SK-N-SH (cell line): ENCODE results near the gene ZNF248. TPM values are rescaled to one million over a fixed set of nuclear protein-coding genes. Genes with fewer than 3 reads are reported as not detected.
A peak's percentile ranks its signal among the peaks of the same experiment; 100 is the strongest.

Experiments used
- CTCF ChIA-PET: fragments of 300-600, 350-600 bp; formaldehyde crosslinking; extraction: SDS; loops from one replicate; lab custom pipeline; 2021; lab: Yijun Ruan, JAX
- POLR2A ChIA-PET: fragments of 350-600 bp; sonication (Branson Sonifier 250); formaldehyde crosslinking; extraction: SDS; loops from one replicate; lab custom pipeline; 2020; ENCODE audit warnings: antibody characterized with exemption, inconsistent platforms; lab: Yijun Ruan, JAX
- DNase-seq: peaks from one replicate; pipeline ENCODE4 v3.0.0; 2012
- H2AFZ ChIP-seq: fragments of 200-600 bp; sonication (generic); 2 replicates; pipeline ENCODE4 v1.8.1; 2016; ENCODE audit warnings: antibody characterized with exemption, mild to moderate bottlenecking, low read depth
- H3F3A ChIP-seq: fragments of 200-600 bp; sonication (generic); replicated peaks from 2 replicates; pipeline ENCODE3; 2016; ENCODE audit warnings: antibody characterized with exemption, mild to moderate bottlenecking; ENCODE audit not compliant: insufficient read depth
- H3K27ac ChIP-seq, 2 experiments: fragments of 200-500 bp in 1 of 2; fragments of 200-600 bp in 1 of 2; sonication (Bioruptor generic) in 1 of 2; sonication (generic), shearing (Covaris generic) in 1 of 2; 2 replicates each; pipeline versions ENCODE4 v1.5.1 to v1.6.1; 2014 to 2016; ENCODE audit warnings: low read depth in 2 of 2, inconsistent platforms in 1 of 2, low read length in 1 of 2, mild to moderate bottlenecking in 1 of 2, mixed read lengths in 1 of 2
- H3K27me3 ChIP-seq: fragments of 200-600 bp; sonication (generic), shearing (Covaris generic); 2 replicates; pipeline ENCODE4 v1.6.1; 2016; ENCODE audit warnings: mixed run types; ENCODE audit not compliant: insufficient read depth
- H3K36me3 ChIP-seq, 2 experiments: fragments of 200-500 bp in 1 of 2; fragments of 200-600 bp in 1 of 2; sonication (Bioruptor generic) in 1 of 2; sonication (generic) in 1 of 2; replicated peaks in 1 of 2; 2 replicates each; pipeline versions ENCODE3 to v1.5.1; 2014 to 2016; ENCODE audit warnings: low read length in 1 of 2, mild to moderate bottlenecking in 1 of 2; ENCODE audit not compliant: insufficient read depth in 2 of 2, control insufficient read depth in 1 of 2
- H3K4me1 ChIP-seq, 2 experiments: fragments of 200-500 bp in 1 of 2; fragments of 200-600 bp in 1 of 2; sonication (Bioruptor generic) in 1 of 2; sonication (generic), shearing (Covaris generic) in 1 of 2; 2 replicates each; pipeline versions ENCODE4 v1.5.1 to v1.6.1; 2014 to 2016; ENCODE audit warnings: low read depth in 1 of 2, low read length in 1 of 2, mixed run types in 1 of 2; ENCODE audit not compliant: insufficient read depth in 2 of 2, control insufficient read depth in 1 of 2
- H3K4me2 ChIP-seq: fragments of 200-600 bp; sonication (generic), shearing (Covaris generic); 2 replicates; pipeline ENCODE4 v1.6.1; 2017; ENCODE audit warnings: mixed run types
- H3K4me3 ChIP-seq, 2 experiments: fragments of 200-500 bp in 1 of 2; fragments of 200-600 bp in 1 of 2; sonication (Bioruptor generic) in 1 of 2; sonication (generic), shearing (Covaris generic) in 1 of 2; 2 replicates each; pipeline versions ENCODE4 v1.5.1 to v1.8.1; 2014 to 2016; ENCODE audit warnings: low read depth in 2 of 2, inconsistent platforms in 1 of 2, low read length in 1 of 2, mild to moderate bottlenecking in 1 of 2, mixed read lengths in 1 of 2, moderate library complexity in 1 of 2
- H3K79me2 ChIP-seq: fragments of 200-600 bp; sonication (generic); 2 replicates; pipeline ENCODE4 v1.8.1; 2017; ENCODE audit warnings: mild to moderate bottlenecking; ENCODE audit not compliant: insufficient read depth
- H3K9ac ChIP-seq: fragments of 200-600 bp; sonication (generic); 2 replicates; pipeline ENCODE4 v1.6.1; 2017; ENCODE audit warnings: mixed run types
- H3K9me2 ChIP-seq: fragments of 200-600 bp; sonication (generic); 2 replicates; pipeline ENCODE4 v1.6.1; 2017; ENCODE audit warnings: mixed run types
- H3K9me3 ChIP-seq: fragments of 200-600 bp; sonication (generic); 2 replicates; pipeline ENCODE4 v1.6.1; 2017; ENCODE audit warnings: mixed run types, mild to moderate bottlenecking, moderate library complexity
- H4K20me1 ChIP-seq: fragments of 200-600 bp; sonication (generic); 2 replicates; pipeline ENCODE4 v1.6.1; 2017; ENCODE audit warnings: mild to moderate bottlenecking, mixed run types; ENCODE audit not compliant: insufficient read depth
- CTCF ChIP-seq: fragments of 200-600 bp; sonication (generic); IDR thresholded peaks from 2 replicates; pipeline ENCODE4 v1.6.1; 2017; ENCODE audit warnings: antibody characterized with exemption, mild to moderate bottlenecking, moderate library complexity
- ELF1 ChIP-seq: IDR thresholded peaks from 2 replicates; pipeline ENCODE4 v1.4.0; 2012
- EP300 ChIP-seq, 2 experiments: IDR thresholded peaks; 2 replicates each; pipeline versions ENCODE4 v1.4.0 to v1.6.1; 2012; ENCODE audit warnings: borderline replicate concordance in 1 of 2, low read depth in 1 of 2, low read length in 1 of 2
- EZH2phosphoT487 ChIP-seq: fragments of 200-600 bp; sonication (generic); IDR thresholded peaks from 2 replicates; pipeline ENCODE4 v1.6.1; 2017; ENCODE audit warnings: low read depth, mixed run types, mild to moderate bottlenecking, antibody characterized with exemption, moderate library complexity, borderline replicate concordance
- FOSL2 ChIP-seq: IDR thresholded peaks from 2 replicates; pipeline ENCODE4 v1.4.0; 2012; ENCODE audit warnings: low read depth, mild to moderate bottlenecking, moderate library complexity, borderline replicate concordance
- FOXJ3 ChIP-seq: sonication (generic); formaldehyde crosslinking; IDR thresholded peaks from 2 replicates; pipeline ENCODE4 v1.5.1; 2020; ENCODE audit warnings: mild to moderate bottlenecking, missing genetic modification reagents
- IRF3 ChIP-seq: fragments of 150-350 bp; IDR thresholded peaks from 2 replicates; pipeline ENCODE4 v1.6.1; 2016; ENCODE audit warnings: mild to moderate bottlenecking, low read depth, low read length
- MAX ChIP-seq: IDR thresholded peaks from 2 replicates; pipeline ENCODE4 v1.4.0; 2012; ENCODE audit warnings: low read depth
- MEF2A ChIP-seq: IDR thresholded peaks from 2 replicates; pipeline ENCODE4 v1.4.0; 2012; ENCODE audit warnings: low read depth, borderline replicate concordance
- MXI1 ChIP-seq: IDR thresholded peaks from 2 replicates; pipeline ENCODE4 v1.6.1; 2012; ENCODE audit warnings: mild to moderate bottlenecking, low read depth, low read length, improper control_type of control experiment
- NFIC ChIP-seq: IDR thresholded peaks from 2 replicates; pipeline ENCODE4 v1.4.0; 2012; ENCODE audit warnings: borderline replicate concordance
- PBX3 ChIP-seq: IDR thresholded peaks from 2 replicates; pipeline ENCODE4; 2012
- POLR2AphosphoS5 ChIP-seq: IDR thresholded peaks from 2 replicates; pipeline ENCODE4 v1.6.1; 2012; ENCODE audit warnings: low read depth, low read length
- RAD21 ChIP-seq: IDR thresholded peaks from 2 replicates; pipeline ENCODE4 v1.6.1; 2012; ENCODE audit warnings: mild to moderate bottlenecking, low read length
- REST ChIP-seq: IDR thresholded peaks from 2 replicates; pipeline ENCODE4 v1.6.1; 2012; ENCODE audit warnings: mild to moderate bottlenecking, low read depth, low read length, moderate library complexity
- RFX5 ChIP-seq: IDR thresholded peaks from 2 replicates; pipeline ENCODE4 v1.6.1; 2012; ENCODE audit warnings: mild to moderate bottlenecking, improper control_type of control experiment, low read length
- SIN3A ChIP-seq: IDR thresholded peaks from 2 replicates; pipeline ENCODE4 v1.6.1; 2012; ENCODE audit warnings: low read depth, mild to moderate bottlenecking, low read length, moderate library complexity, borderline replicate concordance
- SMC3 ChIP-seq: IDR thresholded peaks from 2 replicates; pipeline ENCODE4 v1.6.1; 2012; ENCODE audit warnings: low read depth, low read length, improper control_type of control experiment
- TAF1 ChIP-seq: IDR thresholded peaks from 2 replicates; pipeline ENCODE4 v1.6.1; 2012; ENCODE audit warnings: low read depth, mild to moderate bottlenecking, low read length, moderate library complexity, borderline replicate concordance
- TEAD4 ChIP-seq: IDR thresholded peaks from 2 replicates; pipeline ENCODE4 v1.4.0; 2012; ENCODE audit warnings: mild to moderate bottlenecking, borderline replicate concordance; ENCODE audit not compliant: insufficient read depth
- USF2 ChIP-seq: fragments of 150-350 bp; IDR thresholded peaks from 2 replicates; pipeline ENCODE4 v1.6.1; 2017; ENCODE audit warnings: antibody characterized with exemption, low read length, low read depth, borderline replicate concordance
- YY1 ChIP-seq: IDR thresholded peaks from 2 replicates; pipeline ENCODE4 v1.4.0; 2012; ENCODE audit warnings: low read depth, mild to moderate bottlenecking
- WGBS: methylation state at CpG from one replicate; pipeline ENCODE4 v1.1.6; 2017; ENCODE audit warnings: low lambda C conversion rate; 5-methylcytosine and 5-hydroxymethylcytosine counted together
- polyA plus RNA-seq, 3 experiments: library from polyadenylated mRNA; depleted of rRNA; stranded (reverse); fragments of >200 nt; gene quantifications; 2 replicates each; pipeline ENCODE4 v1.2.3, GENCODE V29; 2012

ZNF248 gene
- 6.5 and 11.3 TPM in 2 replicates for polyA plus RNA-seq (2012; rRNA removed)
- 6.6 and 6.8 TPM in 2 replicates for polyA plus RNA-seq (2012; cell fraction: cytosol; rRNA removed)
- polyA plus RNA-seq (2012; cell fraction: nucleus; rRNA removed), result 25.0 and 47.0 TPM in 2 replicates

GRCh38 chr10:37857287-37858211 lies at the start of gene ZNF248:
ZNF248 (minus strand) TSS chr10:37857610; CDS start chr10:37856310, 1,300 bp downstream.
- CTCF ChIA-PET, result interaction anchor here (1.0 to 1.1 kb wide), 2 partner anchors 119 kb away, joined by 4 to 5 read pairs; no protein-coding TSS in a partner anchor
- no peak for TF ChIP-seq RAD21
- no peak for TF ChIP-seq SIN3A
- TF ChIP-seq FOSL2, result no peak
- TF ChIP-seq TAF1, result peak; percentile 81
- no peak for TF ChIP-seq FOXJ3 (CRISPR knock-in tag)
- no peak for TF ChIP-seq ELF1
- 0 out of 4 replicates have a peak, but pooled peaks of 1 of the 2 experiments have one; percentile 18 for TF ChIP-seq EP300 (IDR thresholded peaks at IDR 0.05; ENCODE audit: borderline replicate concordance in 1 of 2, low read depth in 1 of 2, low read length in 1 of 2)
- TF ChIP-seq MXI1, result peak; percentile 95
- peak; percentile 87 for TF ChIP-seq MAX
- TF ChIP-seq CTCF, result no peak
- TF ChIP-seq PBX3, result no peak
- TF ChIP-seq MEF2A, result no peak
- TF ChIP-seq POLR2AphosphoS5, result peak; percentile 98
- no peak for TF ChIP-seq YY1
- no peak for TF ChIP-seq NFIC
- TF ChIP-seq SMC3, result no peak
- TF ChIP-seq EZH2phosphoT487, result no peak
- TF ChIP-seq TEAD4, result no peak
- no peak for TF ChIP-seq IRF3
- no peak for TF ChIP-seq REST
- no peak for TF ChIP-seq RFX5
- no peak for TF ChIP-seq USF2

More at GRCh38 chr10:37857287-37858211, at the start of gene ZNF248:
- Histone ChIP-seq H3K4me3 (peak within 1 kb of the TSS; percentile 89 to 90), H3K79me2 (peaks cover 36% of the 10 kb centered on the region), H3F3A (peaks cover 9% of the 10 kb centered on the region), H3K4me1 (peaks cover 5 to 16% of the 10 kb centered on the region in 2 experiments), H3K4me2 (peak within 1 kb of the TSS; percentile 98), H3K36me3 (peaks cover 5 to 11% of the 10 kb centered on the region in 2 experiments), H3K27ac (peak within 1 kb of the TSS; percentile 99 to 100), H2AFZ (peak within 1 kb of the TSS; percentile 99), H3K9me2 (no peaks in the 10 kb centered on the region), H4K20me1 (no peaks in the 10 kb centered on the region), H3K9me3 (no peaks in the 10 kb centered on the region), H3K9ac (peak within 1 kb of the TSS; percentile 97), H3K27me3 (no peaks in the 10 kb centered on the region)
- POLR2A ChIA-PET, result interaction anchor here (0.8 to 1.4 kb wide), 2 partner anchors 21 to 119 kb away, joined by 3 read pairs; partner anchors contain the start of gene ZNF25
- WGBS, result under 1% methylated on average over 45 of the region's 81 CpGs
- DNase-seq, result peak; percentile 92
